Measurements from ENCODE around the gene KCNMB2.

GRCh38 chr3:178807694-178808093, 271.5 kb downstream of the KCNMB2 start:
- TF ChIP-seq EZH2 (IDR thresholded peaks at IDR 0.05; ENCODE audit: low read length, missing control alignments) (no peak), CTCF (conservative IDR thresholded peaks at IDR 0.05 in 1 of 2, IDR thresholded peaks at IDR 0.05 in 1 of 2; ENCODE audit: low read depth in 1 of 2, low read length in 2 of 2) (no peak)

Data from fibroblast of lung (primary cell).